ENCODE results near the gene CXorf58. TPM values are rescaled to one million over a fixed set of nuclear protein-coding genes. Genes with fewer than 3 reads are reported as not detected.

CXorf58 gene
- total and polyA plus RNA-seq, 2 of the 8 experiments (the other 6 are each of a cell fraction or from before 2014, with no cell fraction given) = 0.05 TPM; not detected in 1

- TF ChIP-seq ATF3 (IDR thresholded peaks at IDR 0.05; ENCODE audit: insufficient read depth, low read depth, low read length) (no peak), NANOG (IDR thresholded peaks at IDR 0.05; ENCODE audit: insufficient read depth, low read depth, low read length, poor library complexity, severe bottlenecking) (no peak), BACH1 (IDR thresholded peaks at IDR 0.05; ENCODE audit: low read length) (no peak), CTCF (IDR thresholded peaks at IDR 0.05; ENCODE audit: control extremely low read depth in 1 of 3, insufficient read depth in 1 of 3, low read depth in 1 of 3, low read length in 3 of 3) (no peak), ZNF274 (IDR thresholded peaks at IDR 0.05; ENCODE audit: borderline replicate concordance, extremely low read depth, low read length) (no peak), PHF8 (conservative IDR thresholded peaks at IDR 0.05; ENCODE audit: low read depth, low read length) (no peak)
These were observed 70.7 kb downstream of the CXorf58 start (continued) for GRCh38 chrX:23978491-23978890.
